Loucy (cell line): ENCODE data around the gene SSNA1.

Experiments used
- H2AFZ ChIP-seq: fragments of 200-600 bp; sonication (generic); 2 replicates; pipeline ENCODE4 v1.6.0; 2016; ENCODE audit warnings: antibody characterized with exemption, mild to moderate bottlenecking, low read length, moderate library complexity
- H3F3A ChIP-seq: fragments of 200-600 bp; 2 replicates; pipeline ENCODE4 v1.6.0; 2016; ENCODE audit warnings: antibody characterized with exemption, low read depth, mild to moderate bottlenecking
- H3K27me3 ChIP-seq: fragments of 200-600 bp; sonication (generic); 2 replicates; pipeline ENCODE4 v1.6.1; 2014; ENCODE audit warnings: low read length, mild to moderate bottlenecking; ENCODE audit not compliant: insufficient read depth, poor library complexity, severe bottlenecking
- H3K36me3 ChIP-seq: fragments of 200-600 bp; sonication (generic); 2 replicates; pipeline ENCODE4 v1.6.1; 2016; ENCODE audit warnings: low read length; ENCODE audit not compliant: insufficient read depth
- H3K4me1 ChIP-seq: fragments of 200-600 bp; sonication (generic); 2 replicates; pipeline ENCODE4 v1.5.1; 2014; ENCODE audit warnings: low read length, mild to moderate bottlenecking; ENCODE audit not compliant: insufficient read depth, poor library complexity, severe bottlenecking
- H3K4me2 ChIP-seq: fragments of 200-600 bp; sonication (generic); 2 replicates; pipeline ENCODE4 v1.6.0; 2014; ENCODE audit warnings: antibody characterized with exemption, low read length, low read depth, mild to moderate bottlenecking; ENCODE audit not compliant: poor library complexity, severe bottlenecking
- H3K4me3 ChIP-seq: fragments of 200-600 bp; sonication (generic); 2 replicates; pipeline ENCODE4 v1.5.1; 2014; ENCODE audit warnings: low read length, mild to moderate bottlenecking, mixed read lengths; ENCODE audit not compliant: poor library complexity, severe bottlenecking
- H3K79me2 ChIP-seq: fragments of 200-600 bp; sonication (generic); 2 replicates; pipeline ENCODE4 v1.6.1; 2014; ENCODE audit warnings: low read length; ENCODE audit not compliant: insufficient read depth
- H3K9ac ChIP-seq: fragments of 200-600 bp; sonication (generic); 2 replicates; pipeline ENCODE4 v1.6.0; 2014; ENCODE audit warnings: mild to moderate bottlenecking, low read depth, low read length, moderate library complexity; ENCODE audit not compliant: poor library complexity, severe bottlenecking
- H3K9me2 ChIP-seq: fragments of 200-600 bp; sonication (generic); replicated peaks from 2 replicates; pipeline ENCODE4 v1.6.1; 2016; ENCODE audit warnings: low read depth, low read length, mixed read lengths
- H3K9me3 ChIP-seq: fragments of 200-600 bp; sonication (generic); 2 replicates; pipeline ENCODE4 v1.6.1; 2014; ENCODE audit warnings: mild to moderate bottlenecking, antibody characterized with exemption, low read length, low read depth; ENCODE audit not compliant: insufficient read depth
- H4K20me1 ChIP-seq: fragments of 200-600 bp; sonication (generic); 2 replicates; pipeline ENCODE4 v1.6.0; 2014; ENCODE audit warnings: antibody characterized with exemption, low read length, mild to moderate bottlenecking; ENCODE audit not compliant: insufficient read depth, poor library complexity, severe bottlenecking
- EZH2phosphoT487 ChIP-seq: fragments of 200-600 bp; IDR thresholded peaks from 2 replicates; pipeline ENCODE4 v1.6.1; 2018; ENCODE audit warnings: antibody characterized with exemption, mild to moderate bottlenecking, moderate library complexity, borderline replicate concordance
- TF ChIP-seq, protein P1 (sequence below): fragments of 200-600 bp; sonication (generic); conservative IDR thresholded peaks from 2 replicates; pipeline ENCODE4 v1.5.1; 2014; ENCODE audit warnings: mild to moderate bottlenecking, antibody characterized with exemption, low read length

SSNA1 gene

DNA sequence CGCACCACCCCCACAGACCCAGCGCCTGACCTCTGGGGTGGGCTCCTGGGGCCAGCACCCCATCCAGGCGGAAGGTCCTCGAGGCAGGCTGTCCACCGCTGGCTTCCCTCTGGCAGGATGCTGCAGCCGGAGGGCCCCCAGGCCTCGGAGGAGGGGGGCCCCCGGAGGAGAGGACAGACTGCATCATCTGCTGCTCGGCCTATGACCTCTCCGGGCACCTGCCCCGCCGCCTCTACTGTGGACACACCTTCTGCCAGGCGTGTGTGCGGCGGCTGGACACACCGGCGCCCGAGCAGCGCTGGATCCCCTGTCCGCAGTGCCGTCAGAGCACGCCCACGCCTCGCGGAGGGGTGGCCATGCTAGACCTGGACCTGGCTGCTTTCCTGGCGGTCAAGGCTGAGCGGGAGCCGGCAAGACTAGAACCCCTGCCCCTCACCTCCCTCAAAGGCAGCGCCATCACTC, 40.1 kb downstream of the SSNA1 start:
- no peaks in the 10 kb centered on the region for H3K9me3 ChIP-seq
- H2AFZ ChIP-seq: no peak overlapping the region
- no peaks in the 10 kb centered on the region for H3K9me2 ChIP-seq
- no peak overlapping the region for H3K4me3 ChIP-seq
- TF ChIP-seq, protein P1, sequence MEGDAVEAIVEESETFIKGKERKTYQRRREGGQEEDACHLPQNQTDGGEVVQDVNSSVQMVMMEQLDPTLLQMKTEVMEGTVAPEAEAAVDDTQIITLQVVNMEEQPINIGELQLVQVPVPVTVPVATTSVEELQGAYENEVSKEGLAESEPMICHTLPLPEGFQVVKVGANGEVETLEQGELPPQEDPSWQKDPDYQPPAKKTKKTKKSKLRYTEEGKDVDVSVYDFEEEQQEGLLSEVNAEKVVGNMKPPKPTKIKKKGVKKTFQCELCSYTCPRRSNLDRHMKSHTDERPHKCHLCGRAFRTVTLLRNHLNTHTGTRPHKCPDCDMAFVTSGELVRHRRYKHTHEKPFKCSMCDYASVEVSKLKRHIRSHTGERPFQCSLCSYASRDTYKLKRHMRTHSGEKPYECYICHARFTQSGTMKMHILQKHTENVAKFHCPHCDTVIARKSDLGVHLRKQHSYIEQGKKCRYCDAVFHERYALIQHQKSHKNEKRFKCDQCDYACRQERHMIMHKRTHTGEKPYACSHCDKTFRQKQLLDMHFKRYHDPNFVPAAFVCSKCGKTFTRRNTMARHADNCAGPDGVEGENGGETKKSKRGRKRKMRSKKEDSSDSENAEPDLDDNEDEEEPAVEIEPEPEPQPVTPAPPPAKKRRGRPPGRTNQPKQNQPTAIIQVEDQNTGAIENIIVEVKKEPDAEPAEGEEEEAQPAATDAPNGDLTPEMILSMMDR: no peak
- TF ChIP-seq EZH2phosphoT487: no peak
- H3K9ac ChIP-seq: no peak overlapping the region
- H4K20me1 ChIP-seq: no peaks in the 10 kb centered on the region
- H3K4me1 ChIP-seq: peaks cover 15% of the 10 kb centered on the region
- no peaks in the 10 kb centered on the region for H3K27me3 ChIP-seq
- H3F3A ChIP-seq: no peaks in the 10 kb centered on the region
- no peaks in the 10 kb centered on the region for H3K36me3 ChIP-seq
- no peaks in the 10 kb centered on the region for H3K79me2 ChIP-seq
- H3K4me2 ChIP-seq: no peak overlapping the region

DNA sequence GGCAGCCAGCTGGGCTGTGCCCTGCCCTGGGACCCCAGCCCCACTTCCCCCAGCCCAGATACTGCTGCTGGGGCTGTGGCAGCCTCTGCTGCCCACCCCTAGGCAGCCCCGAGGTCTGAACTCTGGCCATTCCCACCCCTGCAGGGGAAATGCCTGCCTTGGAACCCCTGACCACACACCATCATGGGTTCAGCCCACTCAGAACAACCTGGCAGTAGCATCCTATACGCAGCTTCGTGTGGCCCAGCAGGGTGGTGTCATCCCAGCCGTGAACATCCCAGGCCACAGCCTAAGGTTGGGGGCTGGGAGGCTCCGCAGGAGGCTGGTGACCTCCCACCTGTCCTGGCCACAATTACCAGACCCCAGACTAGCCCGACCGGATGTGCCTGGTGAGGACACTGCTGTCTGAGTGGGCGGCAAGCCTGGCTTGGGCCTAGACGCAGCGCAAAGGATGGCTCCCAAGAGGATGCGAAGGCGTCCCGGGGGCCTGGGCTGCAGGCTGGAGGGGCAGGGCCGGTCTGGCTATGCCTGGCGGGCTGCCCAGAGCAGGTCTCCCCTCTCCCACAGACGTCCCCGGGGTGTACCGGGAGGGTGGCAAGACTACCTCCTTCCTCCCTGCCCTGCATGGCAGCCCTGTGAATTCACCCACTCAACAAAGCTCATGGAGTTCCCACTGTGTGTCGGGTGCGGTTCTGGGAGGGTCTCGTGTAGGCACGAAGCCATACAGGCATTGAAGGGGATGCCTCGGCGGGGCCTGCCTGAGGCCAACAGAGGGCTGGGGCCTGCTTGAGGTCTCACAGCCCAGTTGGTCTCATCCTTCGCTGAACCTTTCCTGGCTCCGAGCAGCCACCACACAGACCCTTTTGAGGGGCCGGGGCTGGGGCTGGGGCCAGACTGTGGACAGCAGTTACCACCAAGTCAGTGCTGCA, 40.8 kb downstream of the SSNA1 start:
- Histone ChIP-seq H3K9me2 (no peaks in the 10 kb centered on the region), H3K27me3 (no peaks in the 10 kb centered on the region), H3K4me2 (no peak overlapping the region)

DNA sequence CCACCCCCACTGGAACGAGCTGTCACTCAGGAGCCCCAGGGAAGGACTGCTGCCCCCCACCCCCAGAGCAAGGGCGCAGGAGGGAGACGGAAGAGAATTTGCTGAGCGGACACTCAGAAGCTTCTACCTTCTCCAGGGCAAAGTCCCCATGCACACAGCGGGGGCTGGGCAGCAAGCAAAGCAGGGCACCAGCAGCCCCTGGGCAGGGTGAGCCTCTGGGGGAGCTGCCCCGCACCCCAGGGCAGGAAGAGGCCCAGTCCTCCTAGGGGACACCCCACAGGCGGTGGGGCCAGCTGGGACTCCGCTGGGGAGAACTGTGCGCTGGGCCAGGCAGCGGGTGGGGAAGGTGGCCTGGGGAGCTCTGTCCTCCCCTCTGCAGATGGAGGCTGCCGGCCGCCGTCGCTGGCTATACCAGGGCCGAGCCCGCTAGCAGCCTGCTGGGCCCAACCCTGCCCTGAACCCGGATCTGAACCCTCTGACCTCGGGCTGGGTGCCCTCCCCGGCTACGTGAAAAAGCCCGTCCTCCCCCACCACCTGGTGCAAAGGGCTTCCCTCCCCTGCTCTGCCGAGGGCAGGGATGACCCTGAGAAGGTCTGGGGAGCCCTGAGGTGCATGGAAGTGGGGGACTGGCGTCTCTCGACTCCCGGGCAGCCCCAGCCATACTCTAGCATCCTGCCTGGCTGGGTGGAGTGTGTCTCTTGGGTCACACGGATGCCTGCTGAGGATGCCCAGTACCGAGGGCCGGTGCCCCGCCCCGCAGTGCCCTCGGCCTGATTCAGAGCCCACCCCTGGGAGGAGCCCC, 41.6 kb downstream of the SSNA1 start:
- H3K4me2 ChIP-seq: no peak overlapping the region
- TF ChIP-seq EZH2phosphoT487: no peak
- TF ChIP-seq, protein P1: no peak
- no peak overlapping the region for H3K9ac ChIP-seq

More for the DNA sequence above, 40.8 kb downstream of the SSNA1 start:
- Histone ChIP-seq H3K4me1 (peaks cover 9% of the 10 kb centered on the region), H4K20me1 (no peaks in the 10 kb centered on the region), H3K9ac (no peak overlapping the region), H3K79me2 (no peaks in the 10 kb centered on the region), H3K36me3 (no peaks in the 10 kb centered on the region), H3K4me3 (no peak overlapping the region), H2AFZ (no peak overlapping the region), H3K9me3 (no peaks in the 10 kb centered on the region), H3F3A (no peaks in the 10 kb centered on the region)
- no peak for TF ChIP-seq EZH2phosphoT487
- TF ChIP-seq, protein P1: no peak

More for the DNA sequence above, 41.6 kb downstream of the SSNA1 start:
- no peaks in the 10 kb centered on the region for H3K9me2 ChIP-seq
- no peak overlapping the region for H2AFZ ChIP-seq
- peaks cover 3% of the 10 kb centered on the region for H3K4me1 ChIP-seq
- H3K4me3 ChIP-seq: no peak overlapping the region
- H4K20me1 ChIP-seq: no peaks in the 10 kb centered on the region
- no peaks in the 10 kb centered on the region for H3F3A ChIP-seq
- no peaks in the 10 kb centered on the region for H3K9me3 ChIP-seq
- no peaks in the 10 kb centered on the region for H3K36me3 ChIP-seq
- H3K27me3 ChIP-seq: no peaks in the 10 kb centered on the region
- H3K79me2 ChIP-seq: no peaks in the 10 kb centered on the region
